Keratinocyte (primary cell): ENCODE measurements around the gene SMIM35. TPM values are rescaled to one million over a fixed set of nuclear protein-coding genes. Genes with fewer than 3 reads are reported as not detected.

Experiments
- DNase-seq: peaks from one replicate; pipeline ENCODE4 v3.0.0-alpha.2; 2011; ENCODE audit warnings: low read depth, missing footprints, low spot score
- FAIRE-seq: peaks from 2 replicates; lab custom pipeline; 2011; peaks lifted over from hg19 to GRCh38; lab: Jason Lieb, UNC
- H2AFZ ChIP-seq: 2 replicates; pipeline ENCODE4 v1.6.0; 2012; ENCODE audit warnings: low read length, control low read depth, inconsistent platforms; ENCODE audit not compliant: control insufficient read depth
- H3K27ac ChIP-seq: 2 replicates; pipeline ENCODE4 v1.5.1; 2011; ENCODE audit warnings: low read length; ENCODE audit not compliant: control insufficient read depth, insufficient read depth
- H3K27me3 ChIP-seq: 3 replicates; pipeline ENCODE4 v1.6.0; 2011; ENCODE audit warnings: low read length; ENCODE audit not compliant: control insufficient read depth, insufficient read depth; ENCODE audit errors: extremely low read depth
- H3K36me3 ChIP-seq, 2 experiments: 2 replicates in 1 of 2; 3 replicates in 1 of 2; pipeline ENCODE4 v1.5.1; 2011; ENCODE audit warnings: low read length in 2 of 2, mild to moderate bottlenecking in 1 of 2; ENCODE audit not compliant: control insufficient read depth in 2 of 2, insufficient read depth in 2 of 2; ENCODE audit errors: extremely low read depth in 1 of 2
- H3K4me1 ChIP-seq: 3 replicates; pipeline ENCODE4 v1.5.1; 2011; ENCODE audit warnings: low read length; ENCODE audit not compliant: control insufficient read depth, insufficient read depth; ENCODE audit errors: extremely low read depth
- H3K4me2 ChIP-seq: 3 replicates; pipeline ENCODE4 v1.6.0; 2011; ENCODE audit warnings: low read depth, low read length; ENCODE audit not compliant: control insufficient read depth, insufficient read depth; ENCODE audit errors: extremely low read depth
- H3K4me3 ChIP-seq, 3 experiments: fragments of 200-600 bp in 1 of 3; sonication (generic) in 1 of 3; 2 replicates in 2 of 3; 3 replicates in 1 of 3; pipeline ENCODE4 v1.5.1; 2011 to 2016; ENCODE audit warnings: low read length in 3 of 3, mild to moderate bottlenecking in 3 of 3, control low read depth in 2 of 3, inconsistent platforms in 1 of 3, low read depth in 1 of 3, mixed read lengths in 1 of 3, mixed run types in 1 of 3, moderate library complexity in 1 of 3; ENCODE audit not compliant: control insufficient read depth in 2 of 3, insufficient read depth in 2 of 3; ENCODE audit errors: extremely low read depth in 1 of 3
- H3K79me2 ChIP-seq: 2 replicates; pipeline ENCODE4 v1.6.0; 2012; ENCODE audit warnings: low read length; ENCODE audit not compliant: control insufficient read depth, insufficient read depth
- H3K9ac ChIP-seq: 3 replicates; pipeline ENCODE4 v1.6.0; 2011; ENCODE audit warnings: low read length; ENCODE audit not compliant: control insufficient read depth, insufficient read depth; ENCODE audit errors: extremely low read depth
- H3K9me1 ChIP-seq: 3 replicates; pipeline ENCODE4 v1.6.0; 2011; ENCODE audit warnings: low read length; ENCODE audit not compliant: control insufficient read depth, insufficient read depth; ENCODE audit errors: extremely low read depth
- H3K9me3 ChIP-seq: 2 replicates; pipeline ENCODE4 v1.5.1; 2012; ENCODE audit warnings: low read depth, low read length; ENCODE audit not compliant: control insufficient read depth
- H4K20me1 ChIP-seq: 3 replicates; pipeline ENCODE4 v1.6.0; 2011; ENCODE audit warnings: low read length; ENCODE audit not compliant: control insufficient read depth, insufficient read depth; ENCODE audit errors: extremely low read depth
- EZH2 ChIP-seq: IDR thresholded peaks from one replicate; pipeline ENCODE4 v1.6.1; 2012; ENCODE audit warnings: inconsistent platforms, mild to moderate bottlenecking, low read length, moderate library complexity
- dilution Hi-C: fragments of 300-500 bp; cut with MboI; formaldehyde crosslinking; loops from one replicate; pipeline ENCODE4 v1.7.0; 2020; ENCODE audit warnings: low sequenced_read_pairs; ENCODE audit not compliant: extremely low pct_ligation_motif_present
- polyA plus RNA-seq, 5 experiments: library from polyadenylated mRNA; depleted of rRNA in 3 of 5; stranded (reverse) in 3 of 5; stranded (forward) in 1 of 5; unstranded in 1 of 5; fragments of >200 nt; gene quantifications; 1 replicate in 1 of 5; 2 replicates in 3 of 5; 3 replicates in 1 of 5; pipeline versions ENCODE4 v1.2.1 to v1.2.3, GENCODE V29; 2011 to 2012; ENCODE audit warnings: missing spikeins in 2 of 5, low read depth in 1 of 5, low replicate concordance in 1 of 5
- TF ChIP-seq, protein P1 (sequence below), 3 experiments: IDR thresholded peaks in 1 of 3; conservative IDR thresholded peaks in 1 of 3; optimal IDR thresholded peaks in 1 of 3; 2 replicates in 2 of 3; 3 replicates in 1 of 3; pipeline versions ENCODE3 to v1.5.1; 2011; ENCODE audit warnings: low read length in 3 of 3, mild to moderate bottlenecking in 3 of 3, moderate library complexity in 2 of 3, control low read depth in 1 of 3, inconsistent platforms in 1 of 3; ENCODE audit not compliant: insufficient read depth in 2 of 3; ENCODE audit errors: extremely low read depth in 1 of 3

Gene SMIM35
- polyA plus RNA-seq, 1 donor (not counting 4 experiments of a cell fraction or from before 2014, with no cell fraction given) = not detected

DNA sequence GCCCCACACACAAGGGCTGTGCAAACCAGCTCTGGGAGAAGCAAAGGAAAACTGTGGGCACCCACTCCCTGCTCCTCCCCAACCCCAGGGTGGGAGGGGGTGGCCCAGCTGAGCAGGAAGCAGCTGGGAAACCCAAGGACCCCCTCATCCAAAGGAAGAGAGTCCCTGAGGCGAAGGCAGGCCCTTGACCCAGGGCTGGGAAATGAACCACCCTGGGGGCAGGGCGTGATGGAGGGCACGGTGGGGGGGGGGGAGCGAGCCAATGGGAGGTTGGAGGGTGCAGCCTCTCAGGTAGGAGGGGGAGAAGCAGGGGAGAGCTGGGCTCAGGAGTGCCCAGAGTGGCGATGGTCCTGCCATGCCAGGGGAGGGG, 49.0 kb upstream of the SMIM35 start:
- H3K9me1 ChIP-seq = no peaks in the 10 kb centered on the region
- peaks cover 4% of the 10 kb centered on the region for H3K27me3 ChIP-seq
- H3K27ac ChIP-seq = no peak overlapping the region
- no peaks in the 10 kb centered on the region for H3K79me2 ChIP-seq
- H2AFZ ChIP-seq = no peak overlapping the region
- no peaks in the 10 kb centered on the region for H4K20me1 ChIP-seq
- dilution Hi-C loops = no loop called here
- peaks cover 13% of the 10 kb centered on the region for H3K4me1 ChIP-seq
- H3K9me3 ChIP-seq = no peaks in the 10 kb centered on the region
- H3K4me3 ChIP-seq = no peak overlapping the region
- DNase-seq = no peak
- H3K9ac ChIP-seq = no peak overlapping the region
- no peak for TF ChIP-seq EZH2
- TF ChIP-seq, protein P1, sequence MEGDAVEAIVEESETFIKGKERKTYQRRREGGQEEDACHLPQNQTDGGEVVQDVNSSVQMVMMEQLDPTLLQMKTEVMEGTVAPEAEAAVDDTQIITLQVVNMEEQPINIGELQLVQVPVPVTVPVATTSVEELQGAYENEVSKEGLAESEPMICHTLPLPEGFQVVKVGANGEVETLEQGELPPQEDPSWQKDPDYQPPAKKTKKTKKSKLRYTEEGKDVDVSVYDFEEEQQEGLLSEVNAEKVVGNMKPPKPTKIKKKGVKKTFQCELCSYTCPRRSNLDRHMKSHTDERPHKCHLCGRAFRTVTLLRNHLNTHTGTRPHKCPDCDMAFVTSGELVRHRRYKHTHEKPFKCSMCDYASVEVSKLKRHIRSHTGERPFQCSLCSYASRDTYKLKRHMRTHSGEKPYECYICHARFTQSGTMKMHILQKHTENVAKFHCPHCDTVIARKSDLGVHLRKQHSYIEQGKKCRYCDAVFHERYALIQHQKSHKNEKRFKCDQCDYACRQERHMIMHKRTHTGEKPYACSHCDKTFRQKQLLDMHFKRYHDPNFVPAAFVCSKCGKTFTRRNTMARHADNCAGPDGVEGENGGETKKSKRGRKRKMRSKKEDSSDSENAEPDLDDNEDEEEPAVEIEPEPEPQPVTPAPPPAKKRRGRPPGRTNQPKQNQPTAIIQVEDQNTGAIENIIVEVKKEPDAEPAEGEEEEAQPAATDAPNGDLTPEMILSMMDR (optimal IDR thresholded peaks at IDR 0.05 in 1 of 3, IDR thresholded peaks at IDR 0.05 in 1 of 3, conservative IDR thresholded peaks at IDR 0.05 in 1 of 3; ENCODE audit: extremely low read depth in 1 of 3, insufficient read depth in 2 of 3, low read length in 3 of 3) = no peak
- H3K4me2 ChIP-seq = no peak overlapping the region
- H3K36me3 ChIP-seq = no peaks in the 10 kb centered on the region
- FAIRE-seq = no peak

DNA sequence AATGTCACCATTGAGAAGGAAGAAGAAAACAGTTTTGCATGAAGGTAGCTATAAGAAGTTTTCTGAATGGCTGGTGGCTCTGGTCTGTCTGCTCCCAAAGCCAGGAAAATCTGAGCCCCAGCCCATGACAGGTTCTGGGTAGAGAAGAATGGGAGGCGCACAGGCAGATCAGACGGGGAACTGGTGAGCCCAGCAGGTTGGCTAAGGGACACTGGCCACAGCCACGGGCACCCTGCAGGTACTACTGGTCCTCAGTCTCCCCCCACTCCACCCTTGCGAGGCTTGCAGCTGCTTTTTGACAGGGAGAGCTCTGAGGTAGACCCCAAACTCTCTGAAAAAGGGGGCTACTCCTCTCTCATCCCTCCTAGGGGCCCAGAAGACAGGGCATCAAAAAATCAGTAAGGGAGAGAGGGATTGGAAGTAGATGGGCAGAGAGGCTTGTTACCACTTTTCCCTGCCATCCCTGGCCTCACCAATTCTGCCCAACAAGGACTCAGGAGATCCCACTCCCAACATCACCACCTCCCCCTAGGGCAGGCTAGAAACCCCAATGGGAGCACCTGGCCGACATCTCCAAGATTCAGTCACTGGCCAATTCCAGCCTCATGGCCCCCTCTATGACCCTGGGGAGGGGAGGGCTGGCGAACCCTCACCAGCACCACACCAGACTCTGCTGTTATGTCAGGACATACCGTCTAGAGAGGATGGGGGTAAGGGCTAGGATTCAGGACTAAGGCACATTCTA, 48.5 kb upstream of the SMIM35 start:
- FAIRE-seq = no peak
- no peaks in the 10 kb centered on the region for H4K20me1 ChIP-seq
- dilution Hi-C loops = no loop called here

More for the DNA sequence above, 48.5 kb upstream of the SMIM35 start:
- Histone ChIP-seq H3K36me3 (no peaks in the 10 kb centered on the region), H3K4me1 (peaks cover 13% of the 10 kb centered on the region), H2AFZ (no peak overlapping the region), H3K27ac (no peak overlapping the region), H3K9me3 (no peaks in the 10 kb centered on the region), H3K27me3 (peaks cover 4% of the 10 kb centered on the region), H3K9me1 (no peaks in the 10 kb centered on the region), H3K9ac (no peak overlapping the region), H3K4me2 (no peak overlapping the region), H3K79me2 (no peaks in the 10 kb centered on the region), H3K4me3 (no peak overlapping the region)
- DNase-seq = no peak
- TF ChIP-seq, protein P1 (optimal IDR thresholded peaks at IDR 0.05 in 1 of 3, IDR thresholded peaks at IDR 0.05 in 1 of 3, conservative IDR thresholded peaks at IDR 0.05 in 1 of 3; ENCODE audit: extremely low read depth in 1 of 3, insufficient read depth in 2 of 3, low read length in 3 of 3) = no peak
- TF ChIP-seq EZH2 = no peak
